HG03280 (cell line): ENCODE results near the gene SLC5A7.

Experiments
- ATAC-seq: cut with Tn5 transposase; IDR thresholded peaks from one replicate; pipeline ENCODE4 v1.9.1; 2021; ENCODE audit warnings: mild to moderate bottlenecking, moderate library complexity; ENCODE audit not compliant: unreplicated experiment

SLC5A7 gene

DNA sequence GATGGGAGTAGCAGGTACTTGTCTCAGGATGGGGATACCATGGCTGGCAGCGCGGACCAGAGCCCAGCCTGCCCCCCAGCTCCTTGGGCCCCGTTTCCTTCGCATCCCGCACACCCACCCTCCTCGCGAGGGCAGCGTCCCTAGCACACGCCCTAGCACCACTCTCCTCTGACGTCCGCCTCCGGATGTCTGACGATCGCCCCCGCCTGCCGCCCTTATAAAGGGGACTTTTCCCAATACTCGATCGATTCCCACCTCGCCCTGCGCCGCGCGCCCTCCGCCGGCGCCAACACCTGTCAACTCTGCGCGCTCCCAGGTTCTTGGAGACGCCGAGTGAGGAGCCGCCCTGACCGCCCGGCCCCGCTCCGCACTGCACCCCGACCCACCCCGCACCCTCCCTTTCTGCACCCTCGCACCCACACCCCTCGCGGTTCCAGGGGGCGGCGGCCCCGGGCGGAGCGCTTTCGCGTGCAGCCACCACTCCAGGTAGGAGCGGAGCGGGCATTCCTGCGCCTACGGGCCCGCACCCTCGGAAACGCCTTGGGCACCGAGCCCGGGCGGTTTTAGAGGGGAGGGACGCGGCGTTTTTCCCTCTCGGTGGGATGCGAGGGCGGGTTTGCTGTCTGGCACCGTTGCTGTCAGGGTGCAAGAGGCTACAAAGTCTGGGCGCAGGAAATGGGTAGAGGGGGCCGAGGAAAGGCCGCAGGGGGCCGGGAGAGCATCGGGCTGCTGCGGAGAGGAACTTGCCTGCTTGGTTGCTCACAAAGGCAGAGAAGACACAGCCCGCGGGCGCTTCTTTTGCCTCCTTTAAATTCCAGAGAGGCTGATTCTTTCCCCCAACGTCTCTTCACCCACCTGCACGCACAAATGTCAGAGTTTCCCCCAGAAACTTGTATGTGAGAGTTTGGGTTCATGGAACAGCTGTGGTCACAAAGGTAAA lies at the start of gene SLC5A7:
SLC5A7 (plus strand) TSS at position 247 of the 940 bp plus-strand sequence. CDS start 1,632 bp downstream, outside the sequence.
- ATAC-seq, result no peak

DNA sequence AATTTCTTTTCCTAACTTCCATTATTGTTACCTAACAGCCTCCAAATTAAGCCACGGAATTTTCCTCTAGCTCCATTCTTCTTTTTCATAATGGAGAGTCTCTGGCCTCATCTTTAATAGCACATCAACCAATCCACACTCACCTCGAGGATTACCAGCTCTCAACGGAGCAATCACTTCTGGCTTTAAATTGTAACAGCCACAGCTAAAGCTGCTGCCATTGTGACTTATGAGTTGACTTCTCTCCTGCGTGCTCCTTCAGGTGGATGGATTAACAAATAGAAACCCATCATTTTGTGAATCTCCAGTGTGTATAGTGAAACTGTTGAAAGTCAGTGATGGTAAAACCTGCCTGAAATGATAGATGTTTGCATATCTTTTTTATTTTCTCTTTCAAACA lies 24.9 kb upstream of the SLC5A7 start:
- ATAC-seq, result no peak

DNA sequence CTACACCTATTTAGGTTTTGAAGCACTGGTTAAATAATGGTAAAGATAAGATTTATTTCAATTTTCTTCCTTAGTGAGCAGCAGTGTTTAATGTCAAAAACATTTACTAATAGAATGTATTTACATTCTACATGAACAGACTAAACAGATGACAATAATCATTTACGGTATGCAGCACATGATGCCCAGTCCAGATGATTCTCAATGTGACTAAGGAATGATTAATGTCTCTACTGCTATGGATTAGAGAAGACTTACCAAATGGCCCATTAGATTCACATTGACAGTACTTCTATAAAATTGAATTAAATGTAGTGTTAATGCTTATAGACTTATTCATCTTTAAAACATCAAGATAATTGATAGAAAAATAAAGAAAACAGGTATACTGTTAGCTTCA lies 22.1 kb upstream of the SLC5A7 start:
- no peak for ATAC-seq

DNA sequence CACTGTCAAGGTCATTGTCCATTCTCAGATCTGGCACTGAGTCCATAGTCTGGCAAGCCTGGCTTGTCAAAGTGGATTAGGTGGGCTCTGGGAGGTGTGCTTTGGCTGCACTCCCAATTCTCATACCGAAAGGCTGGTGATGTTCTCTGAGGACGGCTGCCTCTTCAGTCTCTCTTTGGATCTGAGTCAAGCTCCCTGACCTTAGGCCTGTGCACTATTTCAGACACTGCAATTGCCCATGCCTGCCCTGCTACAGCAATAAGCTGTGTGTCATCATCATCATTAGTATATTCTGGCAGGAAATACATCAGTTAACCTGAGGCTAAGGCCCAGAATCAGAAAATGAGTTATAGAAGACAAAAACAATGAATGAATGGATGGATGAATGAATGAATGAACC lies 1.6 kb upstream of the SLC5A7 start:
- ATAC-seq, result no peak

DNA sequence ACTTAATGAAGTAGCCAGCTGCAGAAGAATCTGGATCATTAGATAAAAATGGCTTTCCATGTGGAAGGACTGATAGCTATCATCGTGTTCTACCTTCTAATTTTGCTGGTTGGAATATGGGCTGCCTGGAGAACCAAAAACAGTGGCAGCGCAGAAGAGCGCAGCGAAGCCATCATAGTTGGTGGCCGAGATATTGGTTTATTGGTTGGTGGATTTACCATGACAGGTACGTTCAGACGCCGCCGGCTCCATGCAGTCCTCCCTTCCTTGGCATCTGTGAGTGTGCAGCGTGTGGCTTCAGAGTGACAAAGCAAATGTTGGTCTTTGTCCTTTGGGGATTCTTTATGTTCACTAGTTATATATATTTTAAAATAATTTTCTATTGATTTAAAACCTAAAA lies 1.8 kb downstream of the SLC5A7 start:
- ATAC-seq, result no peak

DNA sequence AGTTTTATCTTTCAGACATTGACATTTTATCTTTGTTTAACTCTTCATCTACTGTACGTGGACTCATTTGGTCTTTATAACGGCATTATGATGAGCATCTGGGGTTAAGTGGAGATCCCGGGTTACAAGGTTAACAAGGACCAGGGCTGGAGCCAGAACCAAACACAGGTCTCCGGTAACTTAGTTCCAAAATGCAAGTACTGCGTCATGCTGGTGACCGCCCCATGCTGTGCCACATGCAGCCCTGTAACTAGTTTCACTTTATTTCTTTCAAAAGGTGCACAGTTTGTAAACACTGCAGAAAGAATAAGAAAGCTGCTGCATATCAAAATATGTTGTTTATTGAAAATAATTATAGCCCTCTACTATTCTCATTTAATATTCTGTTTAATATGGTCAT lies 3.1 kb downstream of the SLC5A7 start:
- no peak for ATAC-seq

DNA sequence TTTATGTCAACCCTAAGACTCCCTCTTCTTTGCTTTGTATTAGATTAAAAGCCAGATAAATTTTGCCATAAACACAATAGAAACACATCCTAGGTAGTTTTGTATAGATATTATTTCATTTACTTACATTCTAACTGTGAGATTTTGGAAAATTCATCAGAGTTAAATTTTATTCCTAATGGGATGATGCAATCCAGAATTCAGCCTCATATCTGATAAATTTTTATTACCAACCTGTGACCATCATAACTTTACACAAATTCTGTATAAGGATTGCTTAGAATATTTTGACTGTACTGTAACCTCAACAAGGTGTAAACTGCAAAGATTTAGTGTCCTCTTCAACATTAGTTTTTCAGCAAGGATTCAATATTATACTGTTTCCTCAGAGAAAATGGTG lies 4.4 kb downstream of the SLC5A7 start:
- no peak for ATAC-seq

DNA sequence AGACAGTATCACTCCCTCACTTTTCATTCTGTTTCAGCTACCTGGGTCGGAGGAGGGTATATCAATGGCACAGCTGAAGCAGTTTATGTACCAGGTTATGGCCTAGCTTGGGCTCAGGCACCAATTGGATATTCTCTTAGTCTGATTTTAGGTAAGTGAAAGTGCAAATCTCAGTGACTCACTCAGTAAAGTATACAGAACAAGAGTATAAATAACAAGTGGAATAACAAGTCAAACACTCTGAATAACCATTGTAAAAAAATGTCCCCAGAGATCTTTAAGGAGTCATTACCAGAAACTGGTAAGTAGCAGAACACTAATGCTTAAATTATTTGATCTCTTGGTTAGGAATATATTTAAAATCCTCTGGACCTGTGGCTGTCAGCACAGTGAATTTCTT lies 5.7 kb downstream of the SLC5A7 start:
- no peak for ATAC-seq

DNA sequence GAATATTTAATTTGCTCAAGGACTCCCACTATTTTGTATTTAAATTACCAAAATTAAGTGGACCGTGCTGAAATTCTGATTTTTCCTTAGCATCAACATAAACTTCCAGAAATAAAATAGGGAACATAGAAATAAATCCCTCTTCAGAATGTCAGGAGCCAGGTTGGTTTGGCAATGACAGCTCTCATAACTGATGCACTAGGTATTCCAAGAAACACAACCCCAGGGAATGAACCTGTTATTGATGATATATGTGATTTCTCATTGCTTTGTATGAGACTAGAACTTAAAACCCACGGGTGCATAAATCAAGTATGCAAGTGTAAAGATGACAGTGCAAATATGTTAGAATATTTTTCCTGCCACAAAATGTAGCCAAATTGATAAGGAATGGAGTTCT lies 12.8 kb downstream of the SLC5A7 start:
- ATAC-seq, result no peak

DNA sequence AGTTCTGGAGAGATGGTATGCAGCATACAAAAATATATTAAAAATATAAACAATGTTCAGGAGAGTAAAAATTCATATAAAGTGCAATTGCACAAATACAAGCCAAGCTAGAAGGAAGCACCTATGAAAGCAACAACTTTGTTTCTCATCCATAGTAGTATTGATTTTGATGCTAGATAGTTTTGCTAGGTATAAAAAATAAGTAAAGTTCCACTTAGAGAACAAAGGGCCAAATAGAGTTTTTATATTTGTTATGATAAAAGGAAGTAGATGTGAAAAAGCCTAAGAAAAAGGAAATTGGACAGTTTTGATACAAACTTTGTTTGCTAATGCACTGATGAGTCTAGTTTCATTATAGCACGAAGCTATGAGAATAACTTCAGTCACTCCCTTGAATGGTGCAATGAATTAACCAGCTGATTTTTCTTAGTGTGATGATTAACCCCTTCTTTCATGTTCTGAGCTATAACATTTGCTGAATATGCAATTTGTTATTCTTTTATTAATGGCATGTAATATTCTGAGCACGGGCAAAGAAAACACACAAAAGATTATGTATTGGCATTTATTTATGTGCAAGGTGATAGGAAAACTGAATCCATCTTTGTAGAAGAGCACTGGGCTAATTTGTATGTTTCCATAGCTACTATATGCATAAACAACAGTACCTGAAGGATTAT lies 24.7 kb downstream of the SLC5A7 start:
- ATAC-seq, result no peak

DNA sequence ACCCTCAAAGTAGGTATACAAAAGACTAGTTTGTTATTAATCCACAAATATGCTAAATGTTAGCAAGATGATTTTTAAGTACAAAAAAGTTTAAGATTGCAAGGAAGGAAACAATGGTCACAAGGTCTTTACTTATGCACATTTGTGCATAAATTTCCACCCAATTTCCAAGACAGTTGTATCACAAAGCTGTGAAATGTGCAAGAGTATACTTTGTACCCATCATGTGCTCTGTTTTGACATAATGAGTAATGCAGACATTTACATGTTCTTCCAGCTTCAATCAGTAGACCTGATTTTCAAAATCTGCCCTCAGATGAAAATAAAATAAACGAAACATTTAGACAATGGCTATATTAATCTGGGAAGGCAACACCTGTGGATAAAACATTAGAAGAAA lies 27.0 kb downstream of the SLC5A7 start:
- ATAC-seq, result no peak

DNA sequence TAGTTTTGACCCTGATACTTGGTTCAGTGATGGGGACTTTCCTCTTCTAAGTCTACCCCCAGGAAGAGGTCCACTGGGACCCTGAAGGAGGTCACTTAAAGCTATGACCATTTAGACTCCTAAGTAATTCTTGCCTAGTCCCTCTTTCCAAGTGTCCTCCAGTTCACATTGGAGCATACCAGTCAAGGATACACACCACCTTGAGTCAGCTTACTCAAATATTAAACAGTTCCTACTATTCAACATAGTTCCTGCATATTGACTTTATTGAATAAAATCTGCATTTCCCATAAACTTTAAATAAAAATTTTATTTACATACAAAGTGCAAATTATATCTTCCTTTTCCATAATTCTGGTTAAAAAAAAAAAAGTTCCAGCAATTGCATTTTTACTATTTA lies 36.3 kb downstream of the SLC5A7 start:
- no peak for ATAC-seq

DNA sequence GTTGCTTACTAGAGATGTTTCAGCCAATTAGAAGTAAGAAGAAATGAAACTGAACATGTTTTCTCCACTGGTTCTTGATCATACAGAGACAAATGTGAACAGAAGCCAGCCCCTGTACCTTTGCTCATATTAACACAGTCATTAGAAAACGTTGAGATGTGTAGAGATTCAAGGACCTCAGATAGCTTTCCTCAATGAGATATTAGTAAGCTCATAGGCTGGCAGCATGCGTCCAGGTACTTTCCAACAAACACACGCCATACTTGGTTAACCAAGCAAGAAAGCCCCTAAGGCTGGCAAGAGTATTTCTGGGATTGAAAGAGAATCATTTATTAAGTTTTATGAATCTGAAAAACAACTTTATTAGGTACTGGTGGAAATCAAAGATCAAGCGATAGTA lies 37.5 kb downstream of the SLC5A7 start:
- no peak for ATAC-seq

DNA sequence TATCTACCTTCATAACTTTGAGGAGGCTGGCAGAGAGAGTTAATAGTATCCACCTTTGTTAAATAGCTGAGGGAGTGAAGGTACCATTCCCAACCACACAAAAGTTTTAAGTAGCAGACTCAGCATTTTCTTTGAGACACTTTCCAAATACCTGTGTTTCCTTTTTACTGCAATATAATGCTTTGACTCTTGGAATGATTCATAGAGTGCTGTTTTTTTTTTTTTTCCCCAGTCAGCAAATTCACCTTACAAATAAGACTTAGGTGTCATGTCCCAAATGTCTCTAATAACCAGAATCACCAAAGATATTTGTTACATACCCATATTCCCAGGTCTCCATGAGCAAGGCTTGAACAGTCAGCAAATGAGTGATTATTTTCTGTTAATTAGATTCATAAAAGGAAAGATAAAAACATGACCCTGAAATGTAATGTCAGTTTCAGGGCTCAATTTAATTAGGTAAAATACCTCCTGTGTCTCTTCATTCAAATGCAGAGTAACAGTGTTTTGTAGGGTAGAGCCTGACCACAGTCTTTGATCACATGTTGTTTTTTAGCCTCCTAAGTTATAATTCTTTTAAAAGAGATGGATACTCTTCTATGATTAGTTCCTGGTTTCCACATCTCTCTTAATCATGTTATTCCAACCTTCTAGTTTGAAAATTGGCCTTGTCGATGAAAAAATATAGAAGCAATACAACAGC lies 39.9 kb downstream of the SLC5A7 start:
- ATAC-seq, result no peak

DNA sequence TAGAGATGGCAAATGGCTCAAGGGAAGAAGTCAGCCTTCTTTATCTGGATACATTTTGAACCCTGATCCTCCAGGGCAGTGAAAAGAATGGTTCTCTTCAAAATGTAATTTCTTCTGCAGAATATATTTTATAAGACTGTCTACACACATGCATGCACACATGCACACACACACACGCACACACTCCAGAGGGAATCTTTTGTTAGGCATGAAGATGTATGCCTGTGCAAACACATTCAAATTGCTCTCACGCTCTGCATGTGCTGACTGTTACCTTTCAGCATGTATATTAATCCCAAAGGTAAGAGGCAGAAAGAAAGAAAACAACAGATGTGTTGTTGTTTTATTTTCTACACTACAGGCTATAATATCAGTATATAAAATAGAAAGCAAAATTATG lies 43.2 kb downstream of the SLC5A7 start:
- ATAC-seq, result no peak

DNA sequence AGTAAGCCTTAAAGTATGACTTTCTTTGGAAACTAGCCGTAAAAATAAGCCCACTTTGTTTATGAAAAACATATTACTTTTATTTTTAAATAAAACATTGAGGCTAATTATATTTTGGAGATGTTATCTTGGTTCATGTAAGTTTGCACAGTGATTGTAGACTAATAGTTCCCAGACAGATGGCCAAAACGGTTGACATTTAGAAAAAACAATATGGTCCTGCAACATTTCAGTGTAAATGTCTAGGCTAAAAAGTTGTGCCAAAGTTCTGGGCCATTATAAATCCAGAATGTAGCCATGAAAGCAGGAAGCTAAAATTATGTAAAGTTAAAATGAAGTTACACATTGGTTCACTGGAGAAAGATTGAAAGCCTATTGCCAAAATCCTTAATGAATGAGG lies 43.6 kb downstream of the SLC5A7 start:
- no peak for ATAC-seq

DNA sequence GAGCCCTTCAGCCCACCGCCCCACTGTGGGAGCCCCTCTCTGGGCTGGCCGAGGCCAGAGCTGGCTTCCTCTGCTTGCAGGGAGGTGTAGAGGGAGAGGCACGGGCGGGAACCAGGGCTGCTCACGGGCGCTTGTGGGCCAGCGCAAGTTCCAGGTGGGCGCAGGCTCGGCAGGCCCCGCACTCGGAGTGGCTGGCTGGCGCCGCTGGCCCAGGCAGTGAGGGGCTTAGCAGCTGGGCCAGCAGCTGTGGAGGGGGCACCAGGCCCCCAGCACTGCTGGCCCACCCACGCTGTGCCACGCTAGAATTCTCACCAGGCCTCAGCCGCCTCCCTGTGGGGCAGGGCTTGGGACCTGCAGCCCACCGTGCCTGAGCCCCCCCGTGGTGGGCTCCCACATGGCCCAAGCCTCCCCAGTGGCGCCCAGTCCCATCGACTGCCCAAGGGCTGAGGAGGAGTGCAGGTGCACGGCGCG lies 45.2 kb downstream of the SLC5A7 start:
- no peak for ATAC-seq

DNA sequence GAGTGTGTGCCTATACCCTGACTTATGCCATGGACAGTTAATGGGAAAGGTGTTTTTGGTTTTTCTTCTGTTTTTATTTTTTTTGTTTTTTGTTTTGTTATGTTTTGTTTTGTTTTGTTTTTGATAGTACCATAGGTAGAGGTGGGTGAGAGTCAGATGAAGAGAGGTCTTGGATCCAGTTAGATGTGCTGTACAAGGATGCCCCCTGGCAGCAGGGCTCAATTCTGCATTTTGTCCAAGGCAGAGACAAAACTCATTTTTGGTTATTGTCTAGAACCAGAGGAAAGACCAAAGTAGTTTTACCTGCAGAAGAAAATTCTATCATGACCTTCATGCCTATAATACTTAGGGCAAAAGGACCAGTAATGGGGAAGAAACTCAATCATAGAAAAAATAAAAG lies 48.5 kb downstream of the SLC5A7 start:
- ATAC-seq, result no peak

DNA sequence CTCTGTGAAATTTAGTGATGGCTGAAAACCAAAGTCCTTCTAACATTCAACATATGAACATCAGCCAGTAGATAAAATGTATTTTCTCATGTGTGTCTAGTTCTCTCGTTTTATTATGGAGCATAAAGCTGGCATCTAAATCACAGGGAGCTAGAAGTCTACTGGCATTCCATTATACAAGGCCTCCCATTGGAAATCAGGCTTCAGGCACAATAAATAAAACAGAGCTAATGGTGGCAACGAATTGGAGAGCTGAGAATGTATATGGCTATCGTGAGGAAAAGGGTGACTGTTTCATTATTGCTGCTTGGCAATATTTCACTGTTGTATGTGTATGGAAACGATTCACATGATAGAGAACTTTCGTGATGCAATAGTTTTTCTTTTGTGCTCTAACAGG lies 62.4 kb downstream of the SLC5A7 start:
- no peak for ATAC-seq

DNA sequence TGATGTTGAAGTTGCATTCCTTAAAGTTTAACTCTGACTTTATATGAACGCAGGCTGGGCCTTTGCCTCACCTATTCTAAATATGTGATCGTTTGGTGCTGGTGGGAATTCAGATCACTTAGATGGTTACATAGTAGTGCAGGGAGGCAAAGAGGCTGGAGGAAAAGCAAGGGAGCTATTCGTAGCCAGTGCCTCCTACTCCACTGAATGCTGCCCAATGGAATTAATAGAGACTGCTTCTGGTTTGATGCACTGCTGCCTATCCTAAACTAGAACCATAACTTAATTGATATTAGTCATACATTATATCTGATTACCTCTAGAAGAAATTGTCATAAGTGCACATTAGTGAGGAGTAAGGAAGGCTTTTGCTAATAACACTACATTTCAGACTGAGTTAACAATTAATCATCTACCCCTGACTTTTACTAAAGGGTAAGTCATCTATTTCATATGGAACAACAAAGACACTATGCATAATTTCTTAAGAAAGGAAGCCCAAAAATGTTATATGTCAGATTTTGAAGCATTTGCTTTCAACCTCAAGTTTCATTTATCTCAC lies 72.3 kb downstream of the SLC5A7 start:
- no peak for ATAC-seq

DNA sequence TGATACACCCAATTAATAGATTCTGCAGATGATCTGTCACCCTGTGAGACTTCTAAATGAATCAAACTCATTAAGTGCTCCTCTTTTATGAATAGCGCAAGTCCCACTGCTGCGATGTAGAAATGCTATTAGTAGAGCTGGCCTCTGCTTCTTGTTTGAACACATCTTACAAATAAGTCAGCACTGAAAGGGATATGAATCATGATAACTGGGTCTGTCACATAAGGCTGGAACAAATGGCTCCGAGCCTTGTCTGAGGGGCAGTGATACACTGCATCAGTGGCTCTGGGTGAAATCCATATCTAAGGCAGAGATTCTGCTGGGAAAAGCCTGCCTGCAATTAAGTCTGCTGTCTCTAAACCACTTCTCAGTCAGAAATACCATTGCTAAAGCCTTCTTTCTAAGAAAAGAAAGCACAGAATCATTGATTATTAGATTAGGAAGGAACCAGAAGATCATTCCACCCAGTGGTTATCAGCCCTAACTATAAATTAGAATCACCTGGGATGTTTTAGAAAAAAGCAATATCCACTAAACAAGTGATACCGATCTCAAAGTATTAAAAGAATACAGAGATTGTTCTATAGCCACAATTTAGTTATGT lies 75.2 kb downstream of the SLC5A7 start:
- no peak for ATAC-seq
